NCI-H2227 (cell line): ENCODE data around the gene PRDM2.

ENCODE experiments used
- DNase-seq: peaks from one replicate; lab custom pipeline; 2025; ENCODE audit not compliant: unreplicated experiment; lab: John Stamatoyannopoulos, UW

PRDM2 gene

GRCh38 chr1:13790290-13791030, 90.5 kb downstream of the PRDM2 start:
- DNase-seq = no peak

GRCh38 chr1:13792419-13792818, 92.4 kb downstream of the PRDM2 start:
- no peak for DNase-seq

GRCh38 chr1:13793088-13793730, 93.2 kb downstream of the PRDM2 start:
- DNase-seq = no peak

GRCh38 chr1:13794231-13795187, 94.5 kb downstream of the PRDM2 start:
- no peak for DNase-seq

- DNase-seq = no peak
These were observed 97.4 kb downstream of the PRDM2 start for GRCh38 chr1:13797397-13797796.

- no peak for DNase-seq
These were observed 98.1 kb downstream of the PRDM2 start for GRCh38 chr1:13798120-13798519.

- DNase-seq = no peak
These were observed 99.7 kb downstream of the PRDM2 start for GRCh38 chr1:13799502-13800283.

GRCh38 chr1:13801232-13801631, 101.2 kb downstream of the PRDM2 start:
- DNase-seq = no peak

- no peak for DNase-seq
These were observed 101.9 kb downstream of the PRDM2 start for GRCh38 chr1:13801655-13802486.

GRCh38 chr1:13802782-13803545, 103.0 kb downstream of the PRDM2 start:
- DNase-seq = no peak

GRCh38 chr1:13803546-13804239, 103.7 kb downstream of the PRDM2 start:
- DNase-seq = no peak

GRCh38 chr1:13804240-13804633, 104.2 kb downstream of the PRDM2 start:
- no peak for DNase-seq

GRCh38 chr1:13805431-13805830, 105.4 kb downstream of the PRDM2 start:
- no peak for DNase-seq

- DNase-seq = no peak
These were observed 106.1 kb downstream of the PRDM2 start for GRCh38 chr1:13806108-13806507.

GRCh38 chr1:13807209-13807608, 107.2 kb downstream of the PRDM2 start:
- DNase-seq = no peak

GRCh38 chr1:13808729-13809131, 108.7 kb downstream of the PRDM2 start:
- no peak for DNase-seq

- DNase-seq = no peak
These were observed 109.6 kb downstream of the PRDM2 start for GRCh38 chr1:13809461-13810159.
